Activated naive CD4-positive, alpha-beta T cell treated with Interleukin-2 at 50 U/mL for 16 hours (primary cell): ENCODE results near the gene NAAA.
"Not testable (repeated sequence)": the region's sequence is repeated elsewhere in the genome, so short reads cannot be mapped to it uniquely, and the experiment has no call there.

Source experiments
- DNase-seq: peaks from one replicate; pipeline ENCODE4 v3.0.0-alpha.2; 2020

Gene NAAA

GRCh38 chr4:75916091-75916661, 24.6 kb downstream of the NAAA start:
- DNase-seq = no peak

GRCh38 chr4:75912968-75913367, 27.8 kb downstream of the NAAA start:
- no peak for DNase-seq

GRCh38 chr4:75910831-75911230, 30.0 kb downstream of the NAAA start:
- not testable (repeated sequence) for DNase-seq

- DNase-seq = no peak
Measured at GRCh38 chr4:75909405-75909804, 31.4 kb downstream of the NAAA start.

GRCh38 chr4:75908555-75908954, 32.3 kb downstream of the NAAA start:
- no peak for DNase-seq

GRCh38 chr4:75907966-75908365, 32.8 kb downstream of the NAAA start:
- no peak for DNase-seq

- DNase-seq = no peak
Measured at GRCh38 chr4:75904076-75904475, 36.7 kb downstream of the NAAA start.

- DNase-seq = no peak
Measured at GRCh38 chr4:75902352-75902751, 38.5 kb downstream of the NAAA start, which contains the start of gene PPEF2. Gene PPEF2 (minus strand): TSS chr4:75902452. CDS start chr4:75896325, 6,127 bp downstream.

- DNase-seq = no peak
Measured at GRCh38 chr4:75898536-75898935, 42.3 kb downstream of the NAAA start.

GRCh38 chr4:75895744-75896314, 45.0 kb downstream of the NAAA start:
- DNase-seq = no peak

GRCh38 chr4:75892508-75892907, 48.3 kb downstream of the NAAA start:
- no peak for DNase-seq

GRCh38 chr4:75891611-75892010, 49.2 kb downstream of the NAAA start:
- no peak for DNase-seq

GRCh38 chr4:75889537-75890199, 51.1 kb downstream of the NAAA start:
- DNase-seq = no peak

- DNase-seq = no peak
Measured at GRCh38 chr4:75886104-75886503, 54.7 kb downstream of the NAAA start.

- no peak for DNase-seq
Measured at GRCh38 chr4:75881476-75881875, 59.3 kb downstream of the NAAA start.

- no peak for DNase-seq
Measured at GRCh38 chr4:75880278-75880677, 60.5 kb downstream of the NAAA start.

- DNase-seq = no peak
Measured at GRCh38 chr4:75878246-75878756, 62.5 kb downstream of the NAAA start.

- DNase-seq = no peak
Measured at GRCh38 chr4:75876218-75876617, 64.6 kb downstream of the NAAA start.

- no peak for DNase-seq
Measured at GRCh38 chr4:75869100-75869499, 71.7 kb downstream of the NAAA start.

- DNase-seq = no peak
Measured at GRCh38 chr4:75867130-75867529, 73.7 kb downstream of the NAAA start.
